Measurements from ENCODE around the gene KIAA1217.

The KIAA1217 gene

DNA sequence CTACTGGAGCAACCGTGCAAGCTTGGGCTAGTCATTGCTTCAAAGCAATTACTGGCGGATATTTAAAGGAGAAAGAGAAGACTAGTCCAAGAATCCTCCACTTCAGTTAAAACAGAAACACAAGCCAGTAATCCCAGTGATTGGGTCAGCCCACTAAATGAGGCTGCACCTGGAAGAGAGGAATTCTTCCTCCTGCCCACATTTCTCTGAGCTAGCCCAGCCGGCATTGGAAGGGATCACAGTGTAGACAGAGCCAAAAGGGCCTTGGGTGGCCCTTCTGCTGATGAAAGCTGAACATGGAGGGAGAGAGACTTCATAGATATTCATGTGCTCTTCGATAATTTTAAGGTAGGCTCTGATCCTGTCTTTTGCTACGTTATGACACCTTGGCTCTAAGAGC is 228.4 kb downstream of the KIAA1217 start:
- H2AFZ ChIP-seq (ENCODE audit: low read depth), result no peak overlapping the region
- no peaks in the 10 kb centered on the region for H3K27me3 ChIP-seq (ENCODE audit: insufficient read depth, low read depth)
- no peak overlapping the region for H3K4me2 ChIP-seq
- no peaks in the 10 kb centered on the region for H4K20me1 ChIP-seq (ENCODE audit: insufficient read depth)
- no peak overlapping the region for H3K27ac ChIP-seq
- H3K79me2 ChIP-seq (ENCODE audit: insufficient read depth, low read depth), result no peaks in the 10 kb centered on the region
- H3K4me1 ChIP-seq (ENCODE audit: low read depth, poor library complexity, severe bottlenecking), result no peaks in the 10 kb centered on the region
- H3K9ac ChIP-seq, result no peak overlapping the region
- no peak overlapping the region for H3K4me3 ChIP-seq (IDR thresholded peaks at IDR 0.05; ENCODE audit: insufficient read depth, low read depth, low read length)
- H3K36me3 ChIP-seq (ENCODE audit: insufficient read depth), result no peaks in the 10 kb centered on the region
- TF ChIP-seq, protein P1, sequence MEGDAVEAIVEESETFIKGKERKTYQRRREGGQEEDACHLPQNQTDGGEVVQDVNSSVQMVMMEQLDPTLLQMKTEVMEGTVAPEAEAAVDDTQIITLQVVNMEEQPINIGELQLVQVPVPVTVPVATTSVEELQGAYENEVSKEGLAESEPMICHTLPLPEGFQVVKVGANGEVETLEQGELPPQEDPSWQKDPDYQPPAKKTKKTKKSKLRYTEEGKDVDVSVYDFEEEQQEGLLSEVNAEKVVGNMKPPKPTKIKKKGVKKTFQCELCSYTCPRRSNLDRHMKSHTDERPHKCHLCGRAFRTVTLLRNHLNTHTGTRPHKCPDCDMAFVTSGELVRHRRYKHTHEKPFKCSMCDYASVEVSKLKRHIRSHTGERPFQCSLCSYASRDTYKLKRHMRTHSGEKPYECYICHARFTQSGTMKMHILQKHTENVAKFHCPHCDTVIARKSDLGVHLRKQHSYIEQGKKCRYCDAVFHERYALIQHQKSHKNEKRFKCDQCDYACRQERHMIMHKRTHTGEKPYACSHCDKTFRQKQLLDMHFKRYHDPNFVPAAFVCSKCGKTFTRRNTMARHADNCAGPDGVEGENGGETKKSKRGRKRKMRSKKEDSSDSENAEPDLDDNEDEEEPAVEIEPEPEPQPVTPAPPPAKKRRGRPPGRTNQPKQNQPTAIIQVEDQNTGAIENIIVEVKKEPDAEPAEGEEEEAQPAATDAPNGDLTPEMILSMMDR (conservative IDR thresholded peaks at IDR 0.05; ENCODE audit: low read depth, low read length), result no peak

DNA sequence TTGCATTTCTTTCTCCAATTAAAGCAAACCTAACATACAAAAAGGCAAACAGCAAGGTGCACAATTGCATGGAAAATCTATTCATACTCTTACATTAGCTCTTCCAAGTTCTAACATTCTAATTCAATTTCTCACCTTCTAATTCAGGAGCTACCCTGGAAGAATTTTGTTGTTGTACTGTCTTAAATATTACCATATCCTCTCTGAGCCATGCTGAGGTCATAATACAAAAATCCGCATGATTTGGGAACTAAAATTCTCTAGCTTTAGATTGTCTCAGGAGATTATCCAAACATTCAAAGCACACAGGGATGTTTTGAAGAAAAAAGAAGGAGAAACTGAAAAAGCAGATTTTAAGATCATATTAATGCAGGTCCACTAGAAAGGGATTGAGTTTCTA is 229.9 kb downstream of the KIAA1217 start:
- Histone ChIP-seq H3K4me2 (no peak overlapping the region), H3K27me3 (ENCODE audit: insufficient read depth, low read depth) (no peaks in the 10 kb centered on the region), H3K27ac (no peak overlapping the region), H3K4me3 (IDR thresholded peaks at IDR 0.05; ENCODE audit: insufficient read depth, low read depth, low read length) (no peak overlapping the region), H3K36me3 (ENCODE audit: insufficient read depth) (no peaks in the 10 kb centered on the region), H3K4me1 (ENCODE audit: low read depth, poor library complexity, severe bottlenecking) (no peaks in the 10 kb centered on the region), H2AFZ (ENCODE audit: low read depth) (no peak overlapping the region), H3K9ac (no peak overlapping the region), H4K20me1 (ENCODE audit: insufficient read depth) (no peaks in the 10 kb centered on the region), H3K79me2 (ENCODE audit: insufficient read depth, low read depth) (no peaks in the 10 kb centered on the region)
- TF ChIP-seq, protein P1 (conservative IDR thresholded peaks at IDR 0.05; ENCODE audit: low read depth, low read length), result no peak

DNA sequence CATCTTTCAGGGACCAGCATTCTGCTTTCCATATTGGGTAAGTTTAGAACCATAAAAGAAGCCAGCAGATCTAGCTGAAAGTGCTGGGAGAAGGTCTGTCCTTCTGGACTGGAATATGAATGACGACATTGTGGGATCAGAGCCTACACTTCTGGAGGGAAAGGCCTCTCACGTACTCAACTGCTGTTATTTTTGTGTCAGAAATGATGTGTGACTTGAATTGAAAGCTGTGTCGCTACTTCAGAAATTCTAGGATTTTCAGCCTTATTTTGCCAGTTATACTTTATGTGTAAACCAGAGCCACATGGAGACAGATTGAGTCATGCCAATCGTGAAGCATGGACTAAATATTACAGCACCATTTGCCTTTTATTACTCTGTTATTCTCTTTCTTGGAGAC is 231.0 kb downstream of the KIAA1217 start:
- Histone ChIP-seq H4K20me1 (ENCODE audit: insufficient read depth) (no peaks in the 10 kb centered on the region), H3K27me3 (ENCODE audit: insufficient read depth, low read depth) (no peaks in the 10 kb centered on the region), H3K27ac (no peak overlapping the region), H3K4me1 (ENCODE audit: low read depth, poor library complexity, severe bottlenecking) (no peaks in the 10 kb centered on the region), H2AFZ (ENCODE audit: low read depth) (no peak overlapping the region), H3K79me2 (ENCODE audit: insufficient read depth, low read depth) (no peaks in the 10 kb centered on the region), H3K9ac (no peak overlapping the region), H3K36me3 (ENCODE audit: insufficient read depth) (no peaks in the 10 kb centered on the region), H3K4me3 (IDR thresholded peaks at IDR 0.05; ENCODE audit: insufficient read depth, low read depth, low read length) (no peak overlapping the region), H3K4me2 (no peak overlapping the region)
- TF ChIP-seq, protein P1 (conservative IDR thresholded peaks at IDR 0.05; ENCODE audit: low read depth, low read length), result no peak

DNA sequence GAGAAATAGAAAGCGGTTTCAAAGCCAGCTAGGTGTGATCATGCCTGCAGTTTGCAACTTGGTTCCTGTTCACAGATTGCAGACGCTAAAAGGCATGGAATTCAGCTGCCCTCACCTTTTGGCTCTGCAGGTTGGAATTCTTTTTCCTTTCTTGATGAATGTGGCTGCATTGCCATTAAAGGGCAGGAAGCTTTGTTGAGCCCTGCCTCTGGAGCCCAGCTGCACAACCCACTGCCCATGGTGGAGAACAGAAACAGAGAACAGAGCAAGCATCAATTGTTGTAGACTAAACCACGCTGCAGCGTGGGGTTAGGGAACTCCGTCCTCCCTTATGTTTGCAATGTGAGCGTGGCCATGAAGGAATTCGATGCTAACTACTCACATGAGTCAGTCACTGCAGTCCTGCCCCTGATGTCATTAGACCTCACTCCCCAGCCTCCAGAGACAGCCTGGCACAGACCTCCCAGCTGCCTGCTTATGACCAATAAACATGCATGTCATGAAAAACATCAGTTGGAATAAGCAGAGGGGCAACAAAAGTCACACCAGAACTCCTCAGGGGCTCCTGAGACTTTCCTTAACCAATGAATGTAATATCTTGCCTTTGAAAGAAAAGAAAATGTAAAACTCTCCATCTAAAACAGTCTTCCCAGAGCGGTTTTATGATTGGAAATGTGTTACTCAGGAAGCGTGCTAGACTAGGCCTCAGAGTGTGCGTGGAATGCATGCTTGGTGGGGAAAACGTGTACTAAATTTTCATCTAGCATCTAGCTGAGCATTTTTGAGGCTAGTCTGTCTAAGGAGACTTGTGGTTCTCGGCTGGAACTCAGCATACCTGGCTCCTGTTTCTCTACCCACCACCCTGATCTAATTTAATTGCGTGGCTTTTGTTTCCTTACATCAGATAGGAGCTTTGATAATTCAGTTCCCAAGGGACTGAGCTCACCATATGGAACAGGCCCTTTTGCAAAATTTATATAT is 232.2 kb downstream of the KIAA1217 start:
- no peaks in the 10 kb centered on the region for H3K4me1 ChIP-seq (ENCODE audit: low read depth, poor library complexity, severe bottlenecking)

More for the DNA sequence above, 232.2 kb downstream of the KIAA1217 start:
- TF ChIP-seq, protein P1 (conservative IDR thresholded peaks at IDR 0.05; ENCODE audit: low read depth, low read length), result no peak
- no peaks in the 10 kb centered on the region for H3K27me3 ChIP-seq (ENCODE audit: insufficient read depth, low read depth)
- H3K27ac ChIP-seq, result no peak overlapping the region
- H3K9ac ChIP-seq, result no peak overlapping the region
- H3K79me2 ChIP-seq (ENCODE audit: insufficient read depth, low read depth), result no peaks in the 10 kb centered on the region
- no peak overlapping the region for H3K4me2 ChIP-seq
- H2AFZ ChIP-seq (ENCODE audit: low read depth), result no peak overlapping the region
- H4K20me1 ChIP-seq (ENCODE audit: insufficient read depth), result no peaks in the 10 kb centered on the region
- H3K36me3 ChIP-seq (ENCODE audit: insufficient read depth), result no peaks in the 10 kb centered on the region
- H3K4me3 ChIP-seq (IDR thresholded peaks at IDR 0.05; ENCODE audit: insufficient read depth, low read depth, low read length), result no peak overlapping the region

All from KMS-11 (cell line).